Hepatocyte (in vitro differentiated cells): ENCODE measurements around the gene PIK3R2.

Experiments
- EZH2phosphoT487 ChIP-seq: fragments of 200-600 bp; sonication (generic); IDR thresholded peaks from one replicate; pipeline ENCODE4 v1.6.1; 2018; ENCODE audit warnings: antibody characterized with exemption, mild to moderate bottlenecking, low read depth, moderate library complexity; ENCODE audit not compliant: unreplicated experiment, severe bottlenecking
- TF ChIP-seq, protein P1 (sequence below): fragments of 200-600 bp; sonication (generic); IDR thresholded peaks from 2 replicates; pipeline ENCODE4 v1.5.1; 2016; ENCODE audit warnings: antibody characterized with exemption, mild to moderate bottlenecking; ENCODE audit not compliant: poor library complexity

DNA sequence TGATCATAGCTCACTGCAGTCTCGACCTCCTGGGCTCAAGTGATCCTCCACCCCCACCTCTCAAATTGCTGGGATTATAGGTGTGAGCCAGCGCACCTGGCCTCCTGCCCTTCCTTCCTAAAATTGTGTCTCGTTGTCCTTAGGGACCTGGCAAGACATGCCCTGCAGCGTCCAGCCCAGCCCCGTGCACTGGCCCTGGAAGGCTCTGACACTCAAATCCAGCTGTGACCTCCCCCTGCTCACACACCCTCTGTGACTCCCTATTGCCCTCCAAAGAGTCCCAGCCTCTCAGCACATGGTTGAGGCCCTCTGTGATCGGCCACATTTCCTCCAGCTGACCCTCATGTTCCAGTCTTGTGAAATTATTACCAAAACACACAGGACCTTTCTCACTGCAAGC lies 45.0 kb downstream of the PIK3R2 start:
- TF ChIP-seq, protein P1, sequence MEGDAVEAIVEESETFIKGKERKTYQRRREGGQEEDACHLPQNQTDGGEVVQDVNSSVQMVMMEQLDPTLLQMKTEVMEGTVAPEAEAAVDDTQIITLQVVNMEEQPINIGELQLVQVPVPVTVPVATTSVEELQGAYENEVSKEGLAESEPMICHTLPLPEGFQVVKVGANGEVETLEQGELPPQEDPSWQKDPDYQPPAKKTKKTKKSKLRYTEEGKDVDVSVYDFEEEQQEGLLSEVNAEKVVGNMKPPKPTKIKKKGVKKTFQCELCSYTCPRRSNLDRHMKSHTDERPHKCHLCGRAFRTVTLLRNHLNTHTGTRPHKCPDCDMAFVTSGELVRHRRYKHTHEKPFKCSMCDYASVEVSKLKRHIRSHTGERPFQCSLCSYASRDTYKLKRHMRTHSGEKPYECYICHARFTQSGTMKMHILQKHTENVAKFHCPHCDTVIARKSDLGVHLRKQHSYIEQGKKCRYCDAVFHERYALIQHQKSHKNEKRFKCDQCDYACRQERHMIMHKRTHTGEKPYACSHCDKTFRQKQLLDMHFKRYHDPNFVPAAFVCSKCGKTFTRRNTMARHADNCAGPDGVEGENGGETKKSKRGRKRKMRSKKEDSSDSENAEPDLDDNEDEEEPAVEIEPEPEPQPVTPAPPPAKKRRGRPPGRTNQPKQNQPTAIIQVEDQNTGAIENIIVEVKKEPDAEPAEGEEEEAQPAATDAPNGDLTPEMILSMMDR: no peak
- TF ChIP-seq EZH2phosphoT487: no peak
